GM12801 (cell line): ENCODE results near the gene IHH.

ENCODE experiments used
- TF ChIP-seq, protein P1 (sequence below): IDR thresholded peaks from one replicate; pipeline ENCODE4 v1.5.1; 2011; ENCODE audit warnings: control low read depth; ENCODE audit not compliant: insufficient read length; ENCODE audit errors: extremely low read depth

Gene IHH

DNA sequence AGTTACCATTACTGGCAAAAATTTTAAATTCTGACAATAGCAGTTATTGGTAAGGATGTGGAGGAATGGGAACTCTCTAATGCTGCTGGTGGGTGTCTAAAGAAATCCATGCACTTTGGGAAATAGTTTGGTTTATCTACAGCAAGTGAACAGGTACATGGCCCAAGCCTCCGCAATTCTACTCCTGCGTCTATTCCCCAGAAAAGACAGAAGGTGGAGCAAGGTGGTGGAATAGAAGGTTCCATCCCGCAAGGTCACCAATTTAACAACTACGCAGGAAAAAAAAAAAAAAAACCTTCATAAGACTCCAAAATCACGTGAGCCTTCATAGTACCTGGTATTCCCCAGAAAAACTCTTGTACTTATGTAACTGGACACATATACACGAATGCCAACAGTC is 25.9 kb downstream of the IHH start:
- TF ChIP-seq, protein P1, sequence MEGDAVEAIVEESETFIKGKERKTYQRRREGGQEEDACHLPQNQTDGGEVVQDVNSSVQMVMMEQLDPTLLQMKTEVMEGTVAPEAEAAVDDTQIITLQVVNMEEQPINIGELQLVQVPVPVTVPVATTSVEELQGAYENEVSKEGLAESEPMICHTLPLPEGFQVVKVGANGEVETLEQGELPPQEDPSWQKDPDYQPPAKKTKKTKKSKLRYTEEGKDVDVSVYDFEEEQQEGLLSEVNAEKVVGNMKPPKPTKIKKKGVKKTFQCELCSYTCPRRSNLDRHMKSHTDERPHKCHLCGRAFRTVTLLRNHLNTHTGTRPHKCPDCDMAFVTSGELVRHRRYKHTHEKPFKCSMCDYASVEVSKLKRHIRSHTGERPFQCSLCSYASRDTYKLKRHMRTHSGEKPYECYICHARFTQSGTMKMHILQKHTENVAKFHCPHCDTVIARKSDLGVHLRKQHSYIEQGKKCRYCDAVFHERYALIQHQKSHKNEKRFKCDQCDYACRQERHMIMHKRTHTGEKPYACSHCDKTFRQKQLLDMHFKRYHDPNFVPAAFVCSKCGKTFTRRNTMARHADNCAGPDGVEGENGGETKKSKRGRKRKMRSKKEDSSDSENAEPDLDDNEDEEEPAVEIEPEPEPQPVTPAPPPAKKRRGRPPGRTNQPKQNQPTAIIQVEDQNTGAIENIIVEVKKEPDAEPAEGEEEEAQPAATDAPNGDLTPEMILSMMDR = no peak

DNA sequence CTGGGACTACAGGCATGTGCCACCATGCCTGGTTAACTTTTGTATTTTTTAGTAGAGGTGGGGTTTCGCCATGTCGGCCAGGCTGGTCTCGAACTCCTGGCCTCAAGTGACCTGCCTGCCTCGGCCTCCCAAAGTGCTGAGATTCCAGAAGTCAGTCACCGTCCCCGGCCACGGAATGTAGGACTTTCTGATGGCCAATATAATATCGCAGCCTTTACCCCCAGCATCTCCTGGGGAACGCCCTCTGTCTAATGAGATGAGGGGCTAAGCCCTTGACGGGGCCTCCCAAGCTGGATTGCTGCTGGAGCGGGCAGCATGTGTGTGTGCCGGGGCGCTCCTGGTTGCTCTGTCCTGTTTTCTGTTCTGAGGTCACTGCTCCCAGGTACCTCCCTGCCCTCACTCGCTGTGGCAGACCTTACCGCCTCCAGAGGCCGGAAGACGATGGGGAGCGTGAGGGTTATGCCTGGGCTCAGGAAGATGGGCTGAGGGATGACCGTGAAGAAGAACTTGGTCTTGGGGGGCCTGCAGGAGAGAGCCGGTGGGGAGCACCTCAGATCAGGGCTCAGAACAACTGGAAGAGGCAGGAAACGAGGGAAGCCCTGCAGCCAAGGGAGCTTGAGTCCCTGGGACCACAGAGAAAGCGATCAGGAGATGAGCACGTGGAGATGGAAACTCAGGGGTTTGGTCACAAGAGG is 28.5 kb downstream of the IHH start:
- TF ChIP-seq, protein P1 = no peak

DNA sequence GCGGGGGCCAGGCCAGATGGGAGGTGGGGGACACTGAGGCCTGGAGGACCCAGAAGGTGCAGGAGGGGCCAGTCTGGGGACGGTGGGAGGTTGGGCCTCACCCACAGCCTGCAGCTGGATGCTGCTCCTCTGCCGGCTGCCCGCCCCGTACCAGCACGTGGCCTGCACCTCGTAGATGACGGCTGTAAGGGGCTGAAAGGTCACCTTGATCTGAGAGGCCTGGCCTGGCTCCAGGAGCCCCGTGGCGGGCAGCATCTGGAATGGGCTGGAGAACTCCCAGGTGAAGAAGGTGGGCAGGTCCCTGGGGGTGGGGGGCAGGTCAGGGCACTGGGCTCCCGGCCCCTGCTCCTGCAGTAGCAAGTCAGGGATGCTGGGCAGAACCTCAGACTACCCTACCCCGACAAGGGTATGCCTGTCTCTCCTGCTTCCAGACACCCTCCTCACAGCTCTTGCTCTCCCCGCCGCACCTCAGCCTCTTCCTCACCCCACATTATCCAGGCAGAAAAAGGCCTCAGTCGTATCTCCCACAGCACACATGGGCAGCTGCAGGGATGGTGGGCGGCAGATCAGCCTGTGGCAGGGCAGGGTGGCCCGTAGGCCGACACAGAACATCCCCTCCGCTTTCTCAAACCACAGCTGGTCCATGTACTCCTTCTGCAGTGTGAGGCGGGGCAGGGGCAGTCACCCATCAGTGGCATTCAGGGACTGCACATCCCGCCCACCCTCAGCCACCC is 29.5 kb downstream of the IHH start:
- TF ChIP-seq, protein P1 = no peak

DNA sequence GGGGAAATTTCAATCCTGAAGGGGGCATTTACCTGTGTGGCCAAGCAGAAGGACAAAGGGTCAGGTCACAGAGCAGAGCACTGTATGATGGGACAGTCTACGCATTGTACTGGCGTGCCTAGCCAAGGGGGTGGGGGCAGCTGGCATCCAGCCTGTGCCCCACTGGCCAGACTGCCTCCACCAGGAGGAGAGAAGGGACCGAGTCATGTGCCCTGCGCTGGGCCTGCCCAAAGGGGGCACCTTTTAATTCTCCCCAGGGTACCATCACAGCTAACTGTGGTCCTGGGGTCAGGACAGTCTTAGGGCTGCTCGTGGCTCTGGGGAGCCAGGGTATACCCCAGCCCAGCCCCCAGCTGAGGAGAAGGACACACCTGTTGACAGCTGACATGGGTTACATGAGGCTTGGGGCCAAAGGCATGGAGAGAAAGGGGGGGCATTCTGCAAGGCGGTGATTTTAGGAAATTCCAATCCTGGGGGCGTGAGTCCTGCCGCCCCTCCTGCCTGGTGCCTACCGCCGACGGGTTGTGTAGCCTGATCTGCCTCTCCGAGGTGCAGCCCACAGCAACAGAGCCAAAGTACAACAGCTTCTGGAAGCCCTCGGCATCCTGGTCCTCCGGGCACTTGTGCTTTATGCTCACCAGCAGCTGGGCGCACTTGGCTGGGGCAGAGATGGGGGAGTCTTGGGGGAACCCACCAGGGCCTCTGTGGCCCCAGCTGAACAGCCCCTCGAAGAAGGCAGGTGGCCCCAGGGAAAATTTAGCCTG is 30.4 kb downstream of the IHH start:
- TF ChIP-seq, protein P1 = no peak

DNA sequence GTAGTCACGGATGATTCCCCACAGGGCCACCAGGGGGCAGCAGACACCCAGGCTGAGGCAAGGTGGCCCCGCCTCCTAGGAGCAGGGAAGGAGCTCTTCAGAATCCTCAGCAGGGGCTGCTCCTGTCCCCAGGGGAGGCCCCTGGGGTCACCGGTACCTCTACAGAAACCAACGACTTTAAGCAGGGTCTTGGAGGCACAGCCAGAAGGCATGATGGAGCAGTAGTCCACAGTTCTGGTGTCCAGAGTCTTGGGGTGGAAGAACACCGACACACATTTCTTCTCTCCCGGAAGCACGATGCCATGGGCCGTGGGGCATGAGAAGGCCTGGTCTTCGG is 30.9 kb downstream of the IHH start:
- TF ChIP-seq, protein P1 = peak; percentile 31

DNA sequence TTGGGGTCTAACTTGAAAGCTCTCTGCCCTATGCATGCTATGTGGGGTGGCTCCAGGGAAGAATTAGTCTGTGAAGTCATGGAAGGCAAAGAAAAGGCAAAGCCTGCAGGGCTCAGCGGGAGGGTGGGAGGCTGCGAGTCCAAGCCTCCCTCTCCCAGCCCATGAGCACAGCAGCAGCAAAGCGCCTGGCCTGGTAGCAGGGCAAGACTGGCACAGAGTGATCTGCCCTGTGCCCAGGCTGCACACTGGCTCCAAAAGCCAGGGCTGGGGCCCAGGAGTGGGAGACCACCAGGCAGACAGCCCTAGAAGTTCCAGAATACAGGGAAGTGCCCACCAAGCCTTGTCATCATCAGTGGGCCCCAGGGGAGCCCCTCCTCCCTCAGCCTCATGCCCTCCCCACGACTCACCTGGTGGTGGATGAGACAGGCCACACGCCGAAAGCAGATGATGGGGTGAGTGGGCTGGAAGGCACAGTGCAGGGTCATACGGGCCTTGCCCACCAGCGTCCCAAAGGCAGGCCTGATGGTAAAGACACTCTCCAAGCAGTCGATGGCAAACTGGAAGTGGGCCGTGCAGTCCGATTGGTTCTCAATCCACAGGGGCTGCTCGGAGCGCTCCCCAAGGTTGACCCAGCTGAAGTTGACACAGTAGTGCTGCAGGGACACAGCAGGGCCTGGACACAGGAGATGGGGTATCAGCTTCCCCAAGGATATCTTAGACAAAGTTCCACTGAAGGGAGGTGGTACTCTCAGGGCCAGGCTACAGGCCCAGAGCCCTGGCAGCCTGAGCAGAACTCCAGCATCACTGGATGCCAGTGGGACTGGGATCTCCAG is 31.5 kb downstream of the IHH start:
- TF ChIP-seq, protein P1 = no peak

DNA sequence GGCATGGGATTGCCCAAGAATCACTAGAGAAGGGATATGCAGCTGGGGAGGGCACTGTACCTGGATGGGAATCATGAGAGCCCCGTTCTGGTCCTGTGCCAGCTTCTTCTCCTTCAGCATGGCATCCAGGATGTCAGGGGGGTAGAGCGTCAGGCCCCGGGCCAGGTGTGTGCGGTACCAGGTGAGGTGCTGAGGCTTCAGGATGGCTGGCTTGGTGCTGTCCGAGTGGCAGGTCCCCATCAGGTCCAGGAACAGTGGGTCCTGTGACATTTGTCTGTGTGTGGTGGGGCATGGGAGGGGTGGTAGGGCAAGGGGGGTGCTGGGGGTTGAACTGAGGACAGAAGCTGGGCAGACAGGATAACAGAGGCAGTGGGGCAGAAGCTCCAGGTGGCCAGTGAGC is 32.6 kb downstream of the IHH start:
- TF ChIP-seq, protein P1 = no peak
